ENCODE data around the gene AKAP17A.

AKAP17A gene

DNA sequence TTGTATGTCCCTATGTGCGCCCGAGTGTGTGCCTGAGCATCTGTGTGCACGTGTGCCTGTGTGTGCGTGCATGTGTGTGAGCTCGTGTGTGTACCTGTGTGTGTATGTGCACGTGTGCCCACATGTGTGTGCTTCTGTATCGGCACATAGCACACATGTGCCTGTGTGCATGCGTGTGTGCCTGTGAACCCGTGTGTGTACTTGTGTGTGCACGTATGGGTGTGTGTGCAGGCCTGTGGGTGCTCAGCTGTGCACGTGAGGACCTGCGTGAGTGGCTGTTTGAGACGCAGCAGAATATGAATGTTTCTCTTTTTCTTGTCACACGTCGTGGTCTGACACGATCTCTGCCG, 4.3 kb downstream of the AKAP17A start:
- no peak overlapping the region for H3K27ac ChIP-seq (replicated peaks)
- TF ChIP-seq, protein P1, sequence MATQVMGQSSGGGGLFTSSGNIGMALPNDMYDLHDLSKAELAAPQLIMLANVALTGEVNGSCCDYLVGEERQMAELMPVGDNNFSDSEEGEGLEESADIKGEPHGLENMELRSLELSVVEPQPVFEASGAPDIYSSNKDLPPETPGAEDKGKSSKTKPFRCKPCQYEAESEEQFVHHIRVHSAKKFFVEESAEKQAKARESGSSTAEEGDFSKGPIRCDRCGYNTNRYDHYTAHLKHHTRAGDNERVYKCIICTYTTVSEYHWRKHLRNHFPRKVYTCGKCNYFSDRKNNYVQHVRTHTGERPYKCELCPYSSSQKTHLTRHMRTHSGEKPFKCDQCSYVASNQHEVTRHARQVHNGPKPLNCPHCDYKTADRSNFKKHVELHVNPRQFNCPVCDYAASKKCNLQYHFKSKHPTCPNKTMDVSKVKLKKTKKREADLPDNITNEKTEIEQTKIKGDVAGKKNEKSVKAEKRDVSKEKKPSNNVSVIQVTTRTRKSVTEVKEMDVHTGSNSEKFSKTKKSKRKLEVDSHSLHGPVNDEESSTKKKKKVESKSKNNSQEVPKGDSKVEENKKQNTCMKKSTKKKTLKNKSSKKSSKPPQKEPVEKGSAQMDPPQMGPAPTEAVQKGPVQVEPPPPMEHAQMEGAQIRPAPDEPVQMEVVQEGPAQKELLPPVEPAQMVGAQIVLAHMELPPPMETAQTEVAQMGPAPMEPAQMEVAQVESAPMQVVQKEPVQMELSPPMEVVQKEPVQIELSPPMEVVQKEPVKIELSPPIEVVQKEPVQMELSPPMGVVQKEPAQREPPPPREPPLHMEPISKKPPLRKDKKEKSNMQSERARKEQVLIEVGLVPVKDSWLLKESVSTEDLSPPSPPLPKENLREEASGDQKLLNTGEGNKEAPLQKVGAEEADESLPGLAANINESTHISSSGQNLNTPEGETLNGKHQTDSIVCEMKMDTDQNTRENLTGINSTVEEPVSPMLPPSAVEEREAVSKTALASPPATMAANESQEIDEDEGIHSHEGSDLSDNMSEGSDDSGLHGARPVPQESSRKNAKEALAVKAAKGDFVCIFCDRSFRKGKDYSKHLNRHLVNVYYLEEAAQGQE (IDR thresholded peaks at IDR 0.05; ENCODE audit: insufficient replicate concordance, low read depth), result no peak
- TF ChIP-seq SPI1 (IDR thresholded peaks at IDR 0.05; ENCODE audit: borderline replicate concordance, low read depth), result no peak
- no peak for DNase-seq (ENCODE audit: low read depth in 1 of 2, low spot score in 1 of 2)
- no peaks in the 10 kb centered on the region for H3K27me3 ChIP-seq (ENCODE audit: insufficient read depth, poor library complexity, severe bottlenecking)
- no peak overlapping the region for H3K4me3 ChIP-seq (replicated peaks; ENCODE audit: insufficient read depth, low read length)

DNA sequence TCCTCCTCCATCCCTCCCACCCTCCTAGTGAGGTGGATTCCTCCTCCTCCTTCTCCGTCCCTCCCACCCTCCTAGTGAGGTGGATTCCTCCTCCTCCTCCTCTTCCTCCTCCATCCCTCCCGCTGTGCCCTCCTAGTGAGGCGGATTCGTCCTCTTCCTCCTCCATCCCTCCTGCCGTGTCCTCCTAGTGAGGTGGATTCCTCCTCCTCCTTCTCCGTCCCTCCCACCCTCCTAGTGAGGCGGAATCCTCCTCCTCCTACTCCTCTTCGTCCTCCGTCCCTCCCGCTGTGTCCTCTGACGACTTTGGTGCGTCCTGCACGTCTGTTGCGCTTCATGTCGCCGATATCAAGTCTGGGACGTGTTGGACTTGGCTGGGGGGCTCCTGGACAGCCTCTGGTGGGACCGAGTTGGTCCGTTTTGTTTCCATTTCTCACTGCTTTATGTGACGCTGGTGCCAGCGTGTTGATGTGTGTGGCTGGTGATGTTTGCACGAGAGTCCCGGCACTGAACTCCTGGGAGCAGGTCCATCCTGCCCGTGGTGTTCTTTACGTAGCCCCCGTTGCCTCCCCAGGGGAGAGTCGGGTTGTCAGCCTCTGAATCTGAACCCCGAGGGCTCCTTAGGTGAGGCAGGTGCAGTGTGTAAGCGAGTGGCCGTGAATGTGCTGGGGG, 5.4 kb downstream of the AKAP17A start:
- TF ChIP-seq, protein P1 (IDR thresholded peaks at IDR 0.05; ENCODE audit: insufficient replicate concordance, low read depth), result no peak
- TF ChIP-seq SPI1 (IDR thresholded peaks at IDR 0.05; ENCODE audit: borderline replicate concordance, low read depth) (no peak), GABPA (IDR thresholded peaks at IDR 0.05; ENCODE audit: low read depth) (no peak)
- no peaks in the 10 kb centered on the region for H3K27me3 ChIP-seq (ENCODE audit: insufficient read depth, poor library complexity, severe bottlenecking)
- no peak overlapping the region for H3K4me3 ChIP-seq (replicated peaks; ENCODE audit: insufficient read depth, low read length)
- DNase-seq (ENCODE audit: low read depth in 1 of 2, low spot score in 1 of 2), result no peak
- no peak overlapping the region for H3K27ac ChIP-seq (replicated peaks)

DNA sequence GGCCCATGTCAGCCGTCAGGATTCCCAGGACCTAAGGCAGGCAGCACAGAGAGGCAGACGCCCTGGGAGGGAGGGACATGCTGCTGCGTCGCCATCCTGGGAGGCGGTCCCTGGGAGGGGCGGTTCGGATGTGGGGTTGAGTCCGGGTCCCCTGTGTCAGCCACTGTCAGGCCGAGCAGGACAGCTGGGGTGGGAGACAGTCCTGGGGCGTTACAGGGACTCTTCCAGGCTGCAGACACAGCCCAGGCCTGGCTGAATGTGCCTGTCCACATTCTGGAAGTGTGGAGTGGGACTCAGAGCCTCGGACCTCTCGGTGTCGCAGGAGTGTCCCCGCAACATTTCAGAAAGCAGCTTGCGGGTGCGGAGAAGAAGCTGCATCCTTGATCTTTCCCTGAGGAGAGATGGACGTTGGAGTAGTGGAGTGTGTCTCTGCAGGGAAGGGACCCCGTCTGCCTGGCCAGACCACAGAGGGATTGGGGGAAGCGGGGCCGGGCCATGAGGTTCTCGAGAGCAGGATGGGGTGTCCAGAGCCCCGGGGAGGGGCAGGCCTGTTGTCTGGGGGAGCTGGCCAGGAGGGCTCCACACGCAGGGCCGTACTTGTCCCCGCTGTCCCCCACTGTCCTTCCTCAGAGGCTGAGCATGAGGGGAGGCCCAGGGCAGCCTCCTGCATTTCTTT, 6.1 kb downstream of the AKAP17A start:
- DNase-seq (ENCODE audit: low read depth in 1 of 2, low spot score in 1 of 2), result no peak
- TF ChIP-seq POLR2AphosphoS5 (IDR thresholded peaks at IDR 0.05; ENCODE audit: low read depth), result no peak
- TF ChIP-seq GABPA (IDR thresholded peaks at IDR 0.05; ENCODE audit: low read depth), result no peak
- TF ChIP-seq, protein P2, sequence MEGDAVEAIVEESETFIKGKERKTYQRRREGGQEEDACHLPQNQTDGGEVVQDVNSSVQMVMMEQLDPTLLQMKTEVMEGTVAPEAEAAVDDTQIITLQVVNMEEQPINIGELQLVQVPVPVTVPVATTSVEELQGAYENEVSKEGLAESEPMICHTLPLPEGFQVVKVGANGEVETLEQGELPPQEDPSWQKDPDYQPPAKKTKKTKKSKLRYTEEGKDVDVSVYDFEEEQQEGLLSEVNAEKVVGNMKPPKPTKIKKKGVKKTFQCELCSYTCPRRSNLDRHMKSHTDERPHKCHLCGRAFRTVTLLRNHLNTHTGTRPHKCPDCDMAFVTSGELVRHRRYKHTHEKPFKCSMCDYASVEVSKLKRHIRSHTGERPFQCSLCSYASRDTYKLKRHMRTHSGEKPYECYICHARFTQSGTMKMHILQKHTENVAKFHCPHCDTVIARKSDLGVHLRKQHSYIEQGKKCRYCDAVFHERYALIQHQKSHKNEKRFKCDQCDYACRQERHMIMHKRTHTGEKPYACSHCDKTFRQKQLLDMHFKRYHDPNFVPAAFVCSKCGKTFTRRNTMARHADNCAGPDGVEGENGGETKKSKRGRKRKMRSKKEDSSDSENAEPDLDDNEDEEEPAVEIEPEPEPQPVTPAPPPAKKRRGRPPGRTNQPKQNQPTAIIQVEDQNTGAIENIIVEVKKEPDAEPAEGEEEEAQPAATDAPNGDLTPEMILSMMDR (IDR thresholded peaks at IDR 0.05; ENCODE audit: insufficient read depth, low read length), result no peak
- TF ChIP-seq SPI1 (IDR thresholded peaks at IDR 0.05; ENCODE audit: borderline replicate concordance, low read depth), result no peak
- TF ChIP-seq, protein P1 (IDR thresholded peaks at IDR 0.05; ENCODE audit: insufficient replicate concordance, low read depth), result no peak
- Histone ChIP-seq H3K27me3 (ENCODE audit: insufficient read depth, poor library complexity, severe bottlenecking) (no peaks in the 10 kb centered on the region), H3K27ac (replicated peaks) (no peak overlapping the region), H3K4me3 (replicated peaks; ENCODE audit: insufficient read depth, low read length) (no peak overlapping the region)

Data from HL-60 (cell line).